Sigmoid colon (tissue), 4 donors: ENCODE measurements around the gene HLA-DRB5.

Experiments used
- CTCF ChIP-seq, 4 experiments: fragments of 450-650 bp in 3 of 4; fragments of 200-600 bp in 1 of 4; IDR thresholded peaks; one replicate each; pipeline ENCODE4 v1.5.1; 2016 to 2019; ENCODE audit warnings: antibody characterized with exemption in 4 of 4, mild to moderate bottlenecking in 3 of 4, moderate library complexity in 2 of 4
- EP300 ChIP-seq, 4 donors: sonication (generic); formaldehyde crosslinking; IDR thresholded peaks; one replicate each; pipeline ENCODE4 v1.6.1; 2017; ENCODE audit warnings: antibody characterized with exemption in 4 of 4
- POLR2A ChIP-seq, 2 donors: fragments of 450-650 bp; IDR thresholded peaks; one replicate each; pipeline ENCODE4 v1.6.1; 2016; ENCODE audit warnings: antibody characterized with exemption in 2 of 2, mild to moderate bottlenecking in 2 of 2, moderate library complexity in 2 of 2

GRCh38 chr6:32491700-32492099, 38.4 kb downstream of the HLA-DRB5 start:
- no peak for TF ChIP-seq CTCF (IDR thresholded peaks at IDR 0.05)
- TF ChIP-seq POLR2A (IDR thresholded peaks at IDR 0.05): no peak
- no peak for TF ChIP-seq EP300 (IDR thresholded peaks at IDR 0.05)
